ENCODE measurements around the gene NMNAT2. TPM values are rescaled to one million over a fixed set of nuclear protein-coding genes. Genes with fewer than 3 reads are reported as not detected.

The NMNAT2 gene
- total and polyA plus RNA-seq, 8 donors: 0.42 to 4.9 (median 1.8) TPM

GRCh38 chr1:183302452-183303322, 115.5 kb downstream of the NMNAT2 start:
- ATAC-seq: no peak
- FAIRE-seq: no peak

GRCh38 chr1:183301239-183301638, 116.9 kb downstream of the NMNAT2 start:
- FAIRE-seq: no peak
- DNase-seq: no peak
- no peaks in the 10 kb centered on the region for H3K9me3 ChIP-seq
- TF ChIP-seq CTCF (IDR thresholded peaks at IDR 0.05): no peak
- H3K36me3 ChIP-seq: no peaks in the 10 kb centered on the region
- intact Hi-C loops (cut with DNase I): no loop called here
- H3K27ac ChIP-seq: no peak overlapping the region
- H3K4me3 ChIP-seq: no peak overlapping the region
- peaks cover 0 to under 1% (median 0%) of the 10 kb centered on the region in 3 donors for H3K4me1 ChIP-seq
- H3K27me3 ChIP-seq: no peaks in the 10 kb centered on the region
- 49 to 55% methylated on average over 3 of the region's 3 CpGs for WGBS, 2 donors
- ATAC-seq: no peak

More at GRCh38 chr1:183302452-183303322, 115.5 kb downstream of the NMNAT2 start:
- H3K36me3 ChIP-seq: no peaks in the 10 kb centered on the region
- H3K4me1 ChIP-seq: peaks cover 0 to 11% (median 7%) of the 10 kb centered on the region in 3 donors
- TF ChIP-seq CTCF (IDR thresholded peaks at IDR 0.05): no peak
- no peaks in the 10 kb centered on the region for H3K9me3 ChIP-seq
- H3K27me3 ChIP-seq: no peaks in the 10 kb centered on the region
- WGBS, 2 donors: 91 to 98% methylated on average over 5 of the region's 5 CpGs
- intact Hi-C loops (cut with DNase I): no loop called here
- no peak overlapping the region for H3K27ac ChIP-seq
- no peak overlapping the region for H3K4me3 ChIP-seq
- no peak for DNase-seq

GRCh38 chr1:183300828-183301227, 117.4 kb downstream of the NMNAT2 start:
- no peak for FAIRE-seq

GRCh38 chr1:183300395-183300794, 117.8 kb downstream of the NMNAT2 start:
- Histone ChIP-seq H3K4me3 (no peak overlapping the region), H3K9me3 (no peaks in the 10 kb centered on the region), H3K36me3 (no peaks in the 10 kb centered on the region), H3K27ac (no peak overlapping the region), H3K4me1 (no peaks in the 10 kb centered on the region), H3K27me3 (no peaks in the 10 kb centered on the region)
- FAIRE-seq: no peak
- no peak for TF ChIP-seq CTCF (IDR thresholded peaks at IDR 0.05)
- intact Hi-C loops (cut with DNase I): no loop called here
- no peak for DNase-seq
- no peak for ATAC-seq

More at GRCh38 chr1:183300828-183301227, 117.4 kb downstream of the NMNAT2 start:
- Histone ChIP-seq H3K9me3 (no peaks in the 10 kb centered on the region), H3K4me3 (no peak overlapping the region), H3K27ac (no peak overlapping the region), H3K36me3 (no peaks in the 10 kb centered on the region), H3K4me1 (no peaks in the 10 kb centered on the region), H3K27me3 (no peaks in the 10 kb centered on the region)
- intact Hi-C loops (cut with DNase I): no loop called here
- DNase-seq: no peak
- no peak for ATAC-seq
- no peak for TF ChIP-seq CTCF (IDR thresholded peaks at IDR 0.05)
- 80 to 90% methylated on average over 1 of the region's 1 CpG for WGBS, 2 donors

- Histone ChIP-seq H3K4me1 (no peaks in the 10 kb centered on the region), H3K36me3 (no peaks in the 10 kb centered on the region), H3K9me3 (no peaks in the 10 kb centered on the region), H3K27ac (no peak overlapping the region), H3K4me3 (no peak overlapping the region), H3K27me3 (no peaks in the 10 kb centered on the region)
- TF ChIP-seq CTCF (IDR thresholded peaks at IDR 0.05): no peak
- DNase-seq (no peak), FAIRE-seq (no peak), ATAC-seq (no peak)
- 89 to 91% methylated on average over 4 of the region's 4 CpGs for WGBS, 2 donors
- intact Hi-C loops (cut with DNase I): no loop called here
Observed at GRCh38 chr1:183296782-183297181, 121.4 kb downstream of the NMNAT2 start.

Data from pancreas (tissue), 10 donors.